K562 (cell line): ENCODE data around the gene PPTC7. TPM values are rescaled to one million over a fixed set of nuclear protein-coding genes. Genes with fewer than 3 reads are reported as not detected.

Source experiments
- CBX5 ChIP-seq: IDR thresholded peaks from 2 replicates; pipeline ENCODE4 v1.6.1; 2014; ENCODE audit warnings: low read depth, borderline replicate concordance
- EP300 ChIP-seq: IDR thresholded peaks from 2 replicates; pipeline ENCODE4 v1.6.1; 2012; ENCODE audit warnings: low read length, improper control_type of control experiment
- ETS2 ChIP-seq: IDR thresholded peaks from 2 replicates; pipeline ENCODE4 v1.6.1; 2016; ENCODE audit warnings: borderline replicate concordance, missing genetic modification characterization, mild to moderate bottlenecking, moderate library complexity, missing compliant biosample characterization; ENCODE audit not compliant: poor library complexity, severe bottlenecking
- HDAC3 ChIP-seq: fragments of 450-650 bp; IDR thresholded peaks from 2 replicates; pipeline ENCODE4 v1.6.1; 2018; ENCODE audit warnings: borderline replicate concordance, mild to moderate bottlenecking, moderate library complexity; ENCODE audit not compliant: partially characterized antibody
- HMGXB4 ChIP-seq: sonication (generic); formaldehyde crosslinking; IDR thresholded peaks from 2 replicates; pipeline ENCODE4 v1.8.1; 2023; ENCODE audit warnings: mild to moderate bottlenecking, missing genetic modification reagents
- HOXB6 ChIP-seq: fragments of 250-450 bp; sonication (Bioruptor Pico); IDR thresholded peaks from 2 replicates; pipeline ENCODE4 v1.5.1; 2022; ENCODE audit warnings: mild to moderate bottlenecking, borderline replicate concordance
- ILK ChIP-seq: fragments of 450-650 bp; IDR thresholded peaks from 2 replicates; pipeline ENCODE4 v1.6.1; 2016; ENCODE audit warnings: missing genetic modification characterization, low read depth, mild to moderate bottlenecking, missing compliant biosample characterization, moderate library complexity, borderline replicate concordance
- KAT2B ChIP-seq: IDR thresholded peaks from one replicate; pipeline ENCODE4 v1.6.1; 2012; ENCODE audit warnings: low read depth, mild to moderate bottlenecking, control low read depth, inconsistent platforms, low read length, moderate library complexity
- KDM1A ChIP-seq, 2 experiments: fragments of 450-650 bp; IDR thresholded peaks; 2 replicates each; pipeline ENCODE4 v1.6.1; 2016; ENCODE audit warnings: mild to moderate bottlenecking in 2 of 2
- KLF16 ChIP-seq: IDR thresholded peaks from 2 replicates; pipeline ENCODE4 v1.6.1; 2016; ENCODE audit warnings: antibody characterized with exemption
- NFIC ChIP-seq: fragments of 450-650 bp; IDR thresholded peaks from 2 replicates; pipeline ENCODE4 v1.6.1; 2017; ENCODE audit warnings: mild to moderate bottlenecking, inconsistent platforms
- PHB ChIP-seq: fragments of 250-450 bp; sonication (Bioruptor Pico); IDR thresholded peaks from 2 replicates; pipeline ENCODE4 v1.5.0; 2021
- PHF20 ChIP-seq: fragments of 450-650 bp; IDR thresholded peaks from 2 replicates; pipeline ENCODE4 v1.6.1; 2018; ENCODE audit not compliant: partially characterized antibody
- POLR2B ChIP-seq: fragments of 450-650 bp; IDR thresholded peaks from 2 replicates; pipeline ENCODE4 v1.6.1; 2018; ENCODE audit warnings: low read depth; ENCODE audit not compliant: partially characterized antibody
- PURB ChIP-seq: sonication (generic); formaldehyde crosslinking; IDR thresholded peaks from 2 replicates; pipeline ENCODE4 v1.9.0; 2021; ENCODE audit warnings: low read depth, mild to moderate bottlenecking, missing genetic modification reagents
- RBM14 ChIP-seq: fragments of 200-400 bp; formaldehyde crosslinking; IDR thresholded peaks from 2 replicates; pipeline ENCODE4 v1.6.1; 2018; ENCODE audit warnings: low read depth, mild to moderate bottlenecking, low read length, moderate library complexity, borderline replicate concordance; ENCODE audit not compliant: insufficient read depth
- RUNX1 ChIP-seq: sonication (generic); IDR thresholded peaks from 2 replicates; pipeline ENCODE4 v1.6.1; 2016; ENCODE audit warnings: antibody characterized with exemption, low read depth
- SAFB2 ChIP-seq: fragments of 200-400 bp; formaldehyde crosslinking; IDR thresholded peaks from 2 replicates; pipeline ENCODE4 v1.6.1; 2018; ENCODE audit warnings: borderline replicate concordance, low read length, low read depth, moderate library complexity; ENCODE audit not compliant: severe bottlenecking
- SIX5 ChIP-seq, 2 experiments: IDR thresholded peaks; 2 replicates each; pipeline ENCODE4 v1.6.1; 2011; ENCODE audit warnings: low read length in 2 of 2, borderline replicate concordance in 1 of 2, low read depth in 1 of 2, mild to moderate bottlenecking in 1 of 2, moderate library complexity in 1 of 2; ENCODE audit not compliant: insufficient read depth in 1 of 2
- SP1 ChIP-seq: sonication (generic); formaldehyde crosslinking; IDR thresholded peaks from 2 replicates; pipeline ENCODE4 v1.8.1; 2022; ENCODE audit warnings: mild to moderate bottlenecking, missing genetic modification reagents
- TAF7 ChIP-seq: fragments of 450-650 bp; IDR thresholded peaks from 2 replicates; pipeline ENCODE4 v1.6.1; 2016; ENCODE audit warnings: missing genetic modification characterization, missing compliant biosample characterization
- TFAM ChIP-seq: fragments of 250-450 bp; sonication (Bioruptor Pico); conservative IDR thresholded peaks from 2 replicates; pipeline ENCODE4 v1.5.0; 2021; ENCODE audit warnings: mild to moderate bottlenecking, moderate library complexity
- ZC3H4 ChIP-seq: sonication (generic); formaldehyde crosslinking; IDR thresholded peaks from 2 replicates; pipeline ENCODE4 v1.9.0; 2021; ENCODE audit warnings: missing genetic modification reagents, borderline replicate concordance
- ZNF12 ChIP-seq: sonication (generic); formaldehyde crosslinking; IDR thresholded peaks from 2 replicates; pipeline ENCODE4 v1.4.0; 2020; ENCODE audit warnings: mild to moderate bottlenecking, missing genetic modification reagents
- ZNF311 ChIP-seq: fragments of 250-450 bp; sonication (Bioruptor Pico); IDR thresholded peaks from 2 replicates; pipeline ENCODE4 v1.4.0; 2020; ENCODE audit warnings: mild to moderate bottlenecking, moderate library complexity
- ZNF398 ChIP-seq: fragments of 250-450 bp; sonication (Bioruptor Pico); IDR thresholded peaks from 2 replicates; pipeline ENCODE4 v1.8.0; 2021; ENCODE audit warnings: moderate library complexity, mild to moderate bottlenecking, inconsistent platforms
- ZNF583 ChIP-seq: fragments of 250-450 bp; sonication (Bioruptor Pico); IDR thresholded peaks from 2 replicates; pipeline ENCODE4 v1.4.0; 2020
- polyA plus RNA-seq, 8 experiments: library from polyadenylated mRNA; depleted of rRNA in 4 of 8; stranded (reverse) in 5 of 8; unstranded in 3 of 8; fragments of >200 nt; fragmentation: Nextera tagmentation in 2 of 8; fragmentation: Illumina TruSeq in 1 of 8; extraction: Ambion mirVana in 2 of 8; extraction: Trizol in 1 of 8; gene quantifications; 2 replicates each; pipeline versions ENCODE4 v1.2.1 to v1.2.3, GENCODE V29; 2011 to 2014; ENCODE audit warnings: inconsistent platforms in 1 of 8, missing spikeins in 1 of 8
- total RNA-seq, 7 experiments: library from RNA; depleted of rRNA in 6 of 7; stranded (reverse); fragments of >200 nt in 6 of 7; fragmentation: Illumina TruSeq in 2 of 7; extraction: Trizol in 2 of 7; gene quantifications; 2 replicates each; pipeline versions ENCODE4 v1.2.1 to v1.2.3, GENCODE V29; 2011 to 2021; ENCODE audit warnings: low replicate concordance in 1 of 7

Gene PPTC7
- total and polyA plus RNA-seq, 9 of the 15 experiments (the other 6 are each of a cell fraction or from before 2014, with no cell fraction given), result 2.6 to 23.1 (median 11.9) TPM

DNA sequence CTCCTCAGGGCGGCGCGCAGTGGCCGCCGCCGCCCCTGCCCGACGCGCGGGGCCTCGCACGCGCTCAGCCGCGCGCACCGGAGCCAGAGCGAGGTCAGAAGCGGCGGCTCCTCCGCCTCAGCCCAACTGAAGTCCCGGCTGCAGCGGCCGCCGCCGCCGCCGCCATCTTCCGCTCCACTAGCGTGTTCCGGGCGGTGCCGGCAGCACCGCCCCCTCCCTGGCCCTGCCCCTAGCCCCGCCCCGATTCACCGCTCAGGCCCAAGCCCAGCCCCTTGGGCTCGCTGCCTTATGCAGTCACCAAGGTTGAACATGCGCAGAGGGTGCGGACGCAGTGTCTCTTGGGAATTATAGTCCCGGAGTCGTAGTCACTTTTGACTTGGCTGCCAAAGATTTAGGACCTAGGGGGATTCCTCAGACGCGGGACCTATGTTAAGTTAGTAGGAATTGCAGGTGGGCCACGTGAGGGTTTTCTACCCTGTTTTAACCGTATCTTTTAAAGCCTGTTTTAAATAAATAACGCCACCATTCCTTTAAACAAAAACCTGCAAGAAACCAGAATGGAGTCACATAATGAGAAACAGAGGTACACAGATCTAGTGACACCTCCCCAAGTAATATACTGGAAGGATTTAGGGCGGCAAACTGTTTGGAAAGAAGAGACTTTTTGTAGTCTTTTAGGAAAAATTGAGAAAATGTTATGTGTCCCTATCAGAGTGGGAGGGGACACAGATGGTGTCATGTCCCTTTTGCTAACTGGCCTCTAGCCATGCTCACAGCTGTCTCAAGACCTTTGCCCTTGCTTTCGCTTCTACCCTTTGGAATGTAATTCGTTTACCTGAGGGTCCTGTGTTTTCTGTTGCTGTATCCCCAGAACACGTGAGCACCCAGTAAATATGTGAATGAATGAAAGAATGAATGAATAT lies at the start of gene PPTC7 (continued):
- TF ChIP-seq EP300 (no peak; the same call in 1 of the 2 replicates), ETS2 (tag) (no peak), ZNF583 (CRISPR knock-in tag) (no peak), ZNF12 (CRISPR knock-in tag) (no peak), RUNX1 (no peak), TAF7 (tag) (no peak), RBM14 (no peak), PHF20 (no peak), HMGXB4 (CRISPR knock-in tag) (no peak), ZNF311 (CRISPR knock-in tag) (no peak), ZNF398 (CRISPR knock-in tag) (no peak), KLF16 (no peak), KDM1A (IDR thresholded peaks at IDR 0.05) (no peak), PURB (CRISPR knock-in tag) (no peak), PHB (CRISPR knock-in tag) (no peak), SAFB2 (no peak), ILK (no peak), NFIC (peak; percentile 93), KAT2B (no peak), HDAC3 (no peak), POLR2B (no peak), ZC3H4 (no peak), TFAM (CRISPR knock-in tag) (no peak), SP1 (CRISPR knock-in tag) (0 out of 2 replicates have a peak, but pooled peaks have one; percentile 52), SIX5 (IDR thresholded peaks at IDR 0.05; ENCODE audit: borderline replicate concordance in 1 of 2, insufficient read depth in 1 of 2, low read depth in 1 of 2, low read length in 2 of 2) (peak; percentile 44 to 47; a peak in 3 of 4 replicates), CBX5 (no peak), HOXB6 (no peak)
